Activated CD4-positive, alpha-beta T cell treated with anti-CD3 and anti-CD28 coated beads, Interleukin-10, Interleukin-2, amounts not matched to agents 100 ng/mL and 50 ng/mL, durations not matched to agents 16 hours and 8 hours (primary cell): Measurements from ENCODE around the gene SYT8.
A peak's percentile ranks its signal among the peaks of the same experiment; 100 is the strongest.
"Not testable (repeated sequence)": the region's sequence is repeated elsewhere in the genome, so short reads cannot be mapped to it uniquely, and the experiment has no call there.

Source experiments
- DNase-seq: peaks from one replicate; pipeline ENCODE4 v3.0.0-alpha.2; 2020

SYT8 gene

GRCh38 chr11:1862588-1863351 lies 28.0 kb downstream of the SYT8 start:
- no peak for DNase-seq

DNA sequence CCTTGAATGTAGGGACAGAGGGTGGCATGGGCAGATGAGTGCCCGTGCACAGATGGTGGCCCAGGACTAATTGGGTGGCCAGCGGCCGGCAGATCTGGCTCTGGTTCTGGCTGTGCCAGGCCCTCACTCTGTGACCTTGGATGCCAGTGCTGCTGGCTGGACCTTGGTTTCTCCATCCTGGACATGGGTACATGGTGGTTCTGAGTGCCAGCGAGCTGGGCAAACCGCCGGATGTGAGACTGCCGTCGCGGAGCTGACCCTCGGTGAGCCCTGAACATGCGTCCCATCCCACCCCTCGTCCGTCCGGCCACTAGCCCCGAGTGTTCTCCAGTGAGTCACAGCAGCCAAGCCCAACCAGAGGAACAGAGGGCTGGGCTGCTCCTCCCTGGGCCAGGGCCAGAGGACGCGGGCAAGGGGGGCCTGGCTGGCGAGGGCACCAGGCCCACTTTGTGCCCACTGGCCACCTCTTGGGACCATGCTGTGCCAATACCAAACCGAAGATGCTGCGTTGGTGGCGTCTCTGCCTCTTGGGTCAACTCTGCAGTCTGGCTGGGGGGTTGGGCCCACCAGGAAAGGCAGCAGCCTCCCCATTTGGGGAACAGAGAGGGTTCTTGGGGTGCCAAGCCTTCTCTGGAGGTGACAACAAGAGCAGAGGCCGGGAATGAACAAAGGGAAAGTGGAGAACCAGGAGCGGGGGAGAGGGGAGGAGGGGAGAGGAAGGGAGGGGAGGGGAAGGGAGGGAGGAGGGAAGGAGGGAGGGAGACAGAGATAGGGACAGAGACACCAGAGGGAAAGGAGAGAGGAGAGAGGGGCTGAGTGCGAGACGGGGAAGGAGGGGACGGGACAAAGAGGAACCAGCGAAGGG lies 28.8 kb downstream of the SYT8 start:
- no peak for DNase-seq

GRCh38 chr11:1864231-1864630 lies 29.4 kb downstream of the SYT8 start:
- DNase-seq = no peak

DNA sequence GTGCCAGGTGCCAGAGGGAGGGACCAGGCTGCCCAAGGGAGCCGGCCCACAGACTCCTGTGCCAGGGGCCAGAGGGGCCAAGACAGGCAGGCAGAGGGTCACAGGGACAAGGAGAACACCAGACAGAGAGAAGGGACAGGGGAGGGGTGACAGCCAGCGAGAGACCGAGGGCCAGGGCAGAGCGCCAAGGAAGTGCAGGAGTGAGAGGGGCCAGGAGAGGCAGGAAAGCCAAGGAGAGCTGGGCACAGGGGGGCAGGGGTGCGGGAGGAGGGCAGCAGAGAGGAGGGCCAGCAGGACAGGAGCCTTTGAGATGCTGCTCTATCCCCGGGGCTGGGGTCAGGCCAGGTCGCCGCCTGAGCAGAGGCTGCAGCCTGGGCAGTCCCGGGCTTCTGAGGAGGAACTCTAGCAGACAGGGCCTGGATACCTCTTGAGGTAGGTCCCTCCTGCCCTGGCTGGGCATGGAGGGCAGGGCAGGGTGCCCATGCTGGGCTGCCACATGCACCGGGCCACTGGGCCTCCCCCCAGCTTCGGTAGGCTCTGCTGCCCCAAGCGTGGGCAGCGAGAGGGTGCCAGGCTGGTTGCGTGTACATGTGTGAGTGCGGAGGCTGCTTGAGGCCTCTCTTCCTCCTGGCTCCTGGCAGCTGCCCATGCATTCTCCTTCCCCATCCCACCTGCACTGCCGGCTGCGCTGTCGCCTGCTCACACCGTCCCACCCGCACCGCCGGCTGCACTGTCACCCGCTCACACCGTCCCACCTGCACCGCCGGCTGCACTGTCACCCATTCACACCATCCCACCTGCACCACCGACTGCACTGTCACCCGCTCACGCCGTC lies 30.3 kb downstream of the SYT8 start:
- no peak for DNase-seq

DNA sequence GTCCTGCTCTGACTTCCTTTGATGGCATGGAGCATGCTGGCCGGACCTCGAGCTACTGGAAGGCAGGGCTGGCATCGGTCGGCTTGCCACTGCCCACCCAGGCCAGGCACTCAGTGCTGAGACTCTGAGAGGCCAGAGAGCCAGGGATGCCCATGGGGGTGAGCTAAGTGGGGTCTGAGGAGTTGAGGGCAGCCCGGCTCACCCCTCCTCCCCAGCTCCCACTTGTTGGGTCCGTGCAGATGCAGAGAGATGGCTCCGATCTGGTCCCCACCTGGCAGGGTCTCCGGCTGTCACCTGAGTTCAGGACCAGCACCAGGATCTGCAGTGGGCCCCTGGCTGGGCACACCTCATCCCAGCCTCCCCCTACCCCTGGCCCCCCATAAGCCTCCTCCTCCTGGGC lies 31.4 kb downstream of the SYT8 start:
- DNase-seq = no peak

DNA sequence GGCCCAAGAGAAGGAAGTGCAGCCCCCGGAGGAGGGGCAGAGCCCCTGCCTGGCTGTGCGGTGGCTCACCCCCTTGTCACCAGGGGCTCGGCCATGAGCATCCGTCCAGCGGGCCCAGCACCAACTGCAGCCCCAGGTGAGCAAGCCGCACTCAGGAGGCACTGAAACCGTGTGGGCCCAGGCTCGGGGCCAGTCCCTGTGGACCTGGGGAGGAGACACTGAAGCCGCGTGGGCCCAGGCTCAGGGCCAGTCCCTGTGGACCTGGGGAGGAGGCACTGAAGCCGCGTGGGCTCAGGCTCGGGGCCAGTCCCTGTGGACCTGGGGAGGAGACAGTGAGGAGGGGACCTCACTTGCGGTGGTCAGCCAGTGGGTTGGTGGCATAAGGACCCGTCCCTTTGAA lies 32.0 kb downstream of the SYT8 start:
- DNase-seq = no peak

GRCh38 chr11:1867381-1867780 lies 32.6 kb downstream of the SYT8 start:
- no peak for DNase-seq

GRCh38 chr11:1868056-1868635 lies 33.4 kb downstream of the SYT8 start:
- DNase-seq = no peak

GRCh38 chr11:1868636-1869291 lies 34.0 kb downstream of the SYT8 start:
- DNase-seq = no peak

- DNase-seq = no peak
These were observed 34.9 kb downstream of the SYT8 start for GRCh38 chr11:1869427-1870325.

GRCh38 chr11:1870326-1870696 lies 35.5 kb downstream of the SYT8 start:
- DNase-seq = no peak

DNA sequence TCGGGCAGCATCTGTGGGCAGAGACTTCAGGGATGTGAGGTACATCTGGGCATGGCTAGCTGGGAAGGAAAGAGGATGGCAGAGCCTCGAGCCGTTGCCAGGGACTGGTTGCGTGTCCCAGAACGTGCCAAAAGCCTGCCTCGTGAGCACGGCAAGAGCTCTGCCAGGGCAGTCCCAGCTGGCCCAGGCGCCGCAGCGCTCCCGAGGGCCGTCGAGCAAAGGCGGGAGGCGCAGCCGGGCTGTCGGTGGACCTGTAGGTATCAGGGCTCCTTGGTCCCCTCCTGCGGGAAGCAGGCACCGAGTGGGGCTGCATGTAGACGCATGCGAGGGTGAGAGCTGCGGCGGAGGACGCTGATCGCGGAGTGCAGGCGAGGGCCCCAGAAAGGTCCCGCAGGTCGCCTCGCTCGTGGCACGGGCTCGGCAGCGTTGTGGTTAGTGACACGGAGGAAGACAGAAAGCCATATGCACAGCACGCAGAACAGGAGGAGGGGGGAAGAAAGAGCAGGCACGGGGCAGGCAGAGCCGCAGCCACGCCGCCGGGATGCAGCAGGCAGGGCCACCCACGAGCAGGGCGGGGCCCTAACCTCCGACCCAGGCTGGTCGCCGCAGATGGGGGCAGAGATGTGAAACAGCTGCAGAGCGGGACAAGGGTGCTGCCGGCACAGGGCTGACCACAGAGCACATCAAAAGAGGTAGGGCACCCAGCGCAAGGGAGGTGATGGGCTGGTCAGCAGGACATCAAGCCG lies 36.1 kb downstream of the SYT8 start:
- DNase-seq = peak; percentile 32

DNA sequence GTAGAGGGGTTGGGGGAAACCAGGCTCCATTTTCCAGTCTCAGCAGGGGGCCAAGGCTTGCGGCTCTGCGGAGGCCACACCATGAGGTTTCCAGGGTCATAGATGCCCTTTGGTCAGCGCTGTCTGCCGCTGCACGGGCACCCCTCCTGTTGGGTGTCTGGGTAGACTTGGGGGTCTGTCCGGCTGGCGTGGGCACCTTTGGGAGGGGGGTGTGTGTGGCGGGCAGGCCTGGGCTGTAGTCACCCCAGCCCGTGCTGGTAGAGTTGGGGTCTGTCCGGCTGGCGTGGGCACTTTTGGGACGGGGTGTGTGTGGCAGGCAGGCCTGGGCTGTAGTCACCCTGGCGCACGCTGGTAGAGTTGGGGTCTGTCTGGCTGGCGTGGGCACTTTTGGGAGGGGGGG lies 36.7 kb downstream of the SYT8 start:
- no peak for DNase-seq

GRCh38 chr11:1872267-1872985 lies 37.6 kb downstream of the SYT8 start:
- DNase-seq = no peak

GRCh38 chr11:1873048-1873812 lies 38.4 kb downstream of the SYT8 start:
- no peak for DNase-seq

DNA sequence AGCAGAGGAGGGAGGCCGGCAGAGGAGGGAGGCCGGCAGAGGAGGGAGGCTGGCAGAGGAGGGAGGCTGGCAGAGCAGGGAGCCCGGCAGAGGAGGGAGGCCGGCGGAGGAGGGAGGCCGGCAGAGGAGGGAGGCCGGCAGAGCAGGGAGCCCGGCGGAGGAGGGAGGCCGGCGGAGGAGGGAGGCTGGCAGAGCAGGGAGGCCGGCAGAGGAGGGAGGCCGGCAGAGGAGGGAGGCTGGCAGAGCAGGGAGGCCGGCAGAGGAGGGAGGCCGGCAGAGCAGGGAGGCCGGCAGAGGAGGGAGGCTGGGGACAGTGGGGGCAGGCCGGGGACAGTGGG lies 39.0 kb downstream of the SYT8 start:
- not testable (repeated sequence) for DNase-seq

GRCh38 chr11:1874441-1875092 lies 39.8 kb downstream of the SYT8 start:
- DNase-seq = not testable (repeated sequence)

DNA sequence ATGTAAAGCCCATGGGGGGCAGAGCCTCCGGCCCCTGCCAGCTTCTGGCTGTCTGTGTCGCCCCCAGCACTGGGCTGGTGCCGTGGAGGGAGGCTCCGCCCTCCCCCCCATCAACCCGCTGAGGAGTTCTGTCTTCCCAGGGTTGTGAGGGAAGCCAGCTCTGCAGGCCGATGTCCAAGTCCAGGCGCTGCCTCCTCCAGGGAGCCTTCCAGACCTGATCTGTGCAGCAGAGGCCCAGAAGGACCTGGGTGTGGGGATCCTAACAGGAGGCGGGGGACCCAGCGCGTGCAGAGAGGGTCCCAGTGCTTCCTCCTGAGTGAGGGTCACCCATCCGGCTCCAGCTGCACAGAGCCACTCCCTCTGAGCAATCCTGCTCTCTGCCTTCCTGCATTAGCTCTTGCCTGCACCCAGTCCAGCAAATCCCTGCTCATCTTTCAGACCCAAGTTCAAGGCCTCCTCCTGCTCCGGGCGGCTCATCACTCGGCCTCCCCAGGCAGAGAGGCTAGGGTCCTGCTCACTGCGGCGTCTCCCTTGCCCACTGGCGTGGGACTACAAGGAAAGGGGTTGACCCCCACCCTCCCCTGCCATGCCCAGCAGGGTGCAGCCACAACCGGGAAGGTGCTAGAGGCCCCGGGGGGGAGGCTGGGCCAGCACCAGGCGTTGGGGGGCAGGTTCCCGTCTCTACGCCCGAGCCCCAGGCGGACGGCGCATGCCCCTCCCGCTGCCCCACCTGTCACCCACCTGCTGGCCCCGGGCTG lies 40.5 kb downstream of the SYT8 start:
- no peak for DNase-seq
